CD4-positive, alpha-beta T cell treated with Interleukin-17A for 1 hour (primary cell): ENCODE measurements around the gene KLK13.

Source experiments
- DNase-seq: peaks from one replicate; pipeline ENCODE4 v3.0.0-alpha.2; 2020

KLK13 gene

DNA sequence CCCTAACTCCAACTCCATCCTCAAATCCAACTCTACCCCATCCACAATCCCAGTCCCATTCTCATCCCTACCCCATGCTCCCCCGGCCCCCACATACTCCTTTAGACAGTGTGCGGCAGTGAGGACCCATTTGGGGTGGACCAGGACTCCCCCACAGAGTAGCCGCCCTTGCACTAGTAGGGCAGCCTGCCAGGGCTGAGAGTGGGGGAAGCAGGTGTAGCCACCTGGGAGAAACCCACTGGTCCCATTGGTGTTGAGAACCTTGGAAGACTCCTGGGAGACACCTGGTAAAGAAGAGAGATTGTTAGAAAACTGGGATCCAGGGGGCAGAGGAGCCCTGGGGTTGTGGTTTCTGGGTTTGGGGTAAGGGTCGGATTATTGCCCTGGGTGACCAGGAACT is 4.6 kb downstream of the KLK13 start:
- no peak for DNase-seq

DNA sequence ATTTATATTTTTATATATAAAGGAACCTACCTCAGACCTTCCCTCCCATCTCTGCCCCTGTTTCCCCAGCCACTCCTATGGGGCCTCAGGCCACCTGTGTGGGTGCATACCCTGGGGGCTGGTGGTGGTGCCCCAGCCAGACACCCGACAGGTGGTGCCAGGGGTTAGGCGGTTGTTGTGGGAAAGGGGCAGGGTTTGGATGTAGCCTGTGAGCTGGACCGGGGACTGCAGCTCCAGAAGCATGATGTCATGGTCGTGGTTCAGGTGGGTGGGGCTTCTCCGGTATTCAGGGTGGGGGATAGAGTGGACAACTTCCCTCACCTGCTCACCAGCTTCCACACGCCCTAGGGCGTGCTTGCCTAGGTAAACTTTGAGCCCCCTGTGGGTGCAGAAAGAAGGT is 5.2 kb downstream of the KLK13 start:
- no peak for DNase-seq

DNA sequence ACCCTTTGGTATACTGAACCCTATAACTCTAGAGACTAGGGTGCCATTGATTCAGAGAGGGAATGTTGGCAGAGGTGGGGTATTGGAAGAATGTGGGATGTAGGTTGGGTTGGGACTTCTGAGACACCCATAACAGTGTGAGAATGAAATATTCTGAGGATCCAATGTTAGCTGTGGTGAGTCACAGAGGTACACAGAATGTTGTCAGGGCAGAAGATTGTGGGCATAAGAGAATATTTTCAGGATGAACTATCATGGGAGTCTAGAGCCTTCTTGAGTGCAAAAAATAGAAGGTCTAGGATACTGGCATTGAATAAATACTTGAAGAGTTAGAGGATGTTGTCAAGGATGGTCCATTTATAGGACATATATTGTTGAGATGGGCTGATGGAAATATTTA is 9.0 kb downstream of the KLK13 start:
- DNase-seq, result no peak

DNA sequence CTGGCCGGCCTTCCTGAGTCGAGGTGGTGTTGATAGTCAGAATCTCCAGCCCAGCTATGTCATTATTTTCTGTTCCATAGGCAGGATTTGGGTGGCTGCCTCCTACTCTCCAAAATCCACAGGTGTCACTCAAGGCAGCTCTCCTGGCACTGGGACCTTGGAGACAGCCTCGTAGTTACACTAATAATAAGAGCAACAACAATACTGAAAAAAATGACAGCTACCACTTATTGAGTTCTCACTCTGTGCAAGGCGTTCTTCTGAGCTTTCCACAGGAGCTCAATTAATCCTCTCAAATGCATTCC is 17.9 kb downstream of the KLK13 start:
- DNase-seq, result no peak

DNA sequence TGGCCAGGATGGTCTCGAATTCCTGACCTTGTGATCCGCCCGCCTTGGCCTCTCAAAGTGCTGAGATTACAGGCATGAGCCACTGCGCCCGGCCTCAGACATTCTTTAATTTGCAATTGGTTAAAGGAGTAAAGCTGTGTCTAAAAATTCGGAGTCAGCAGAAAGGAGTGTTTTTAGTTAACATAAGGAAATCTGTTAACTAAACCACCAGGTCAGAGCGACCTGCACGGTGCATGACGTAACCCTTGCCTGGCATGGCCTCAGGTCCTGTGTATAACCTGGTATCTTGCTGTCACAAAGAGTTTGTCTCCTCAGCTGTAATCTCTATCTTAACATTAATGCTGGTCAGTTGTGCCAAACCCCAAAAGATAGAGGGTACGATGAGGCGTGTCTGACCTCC is 20.6 kb downstream of the KLK13 start:
- DNase-seq, result no peak

DNA sequence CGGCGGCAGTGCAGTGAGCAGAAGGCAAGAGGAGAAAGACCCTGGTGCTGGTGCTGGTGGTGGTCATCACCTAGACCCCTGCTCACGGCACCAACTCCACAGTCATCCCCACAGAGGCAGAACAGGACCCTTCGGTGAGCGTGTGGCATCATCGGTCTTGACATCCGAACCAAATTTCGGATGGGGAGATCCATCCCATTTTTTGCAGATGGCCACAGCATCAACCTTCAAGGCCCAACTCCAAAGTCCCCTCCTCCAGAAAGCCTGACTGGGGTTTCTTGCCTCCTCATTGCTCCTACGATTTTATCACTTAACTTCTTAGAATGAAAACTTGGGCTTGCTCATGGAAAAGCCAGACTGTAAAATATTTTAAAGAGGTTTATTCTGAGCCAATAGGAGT is 21.4 kb downstream of the KLK13 start:
- DNase-seq, result no peak

DNA sequence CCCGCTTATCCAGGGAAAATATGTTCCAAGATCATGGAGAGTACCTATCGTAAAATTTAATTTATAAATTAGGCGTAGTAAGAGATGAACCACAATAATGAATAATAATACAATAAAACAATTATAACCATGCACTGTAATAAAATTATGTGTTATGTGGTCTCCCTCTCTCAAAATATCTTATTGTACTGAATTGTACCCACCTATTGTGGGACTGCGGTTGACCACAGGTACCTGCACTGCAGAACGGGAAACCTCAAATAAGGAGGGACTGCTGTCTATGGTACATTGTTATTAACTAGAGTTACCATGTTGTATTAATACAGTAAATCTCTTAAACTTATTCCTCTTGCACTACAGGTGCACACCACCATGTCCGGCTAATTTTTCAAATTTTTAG is 24.7 kb downstream of the KLK13 start:
- no peak for DNase-seq

DNA sequence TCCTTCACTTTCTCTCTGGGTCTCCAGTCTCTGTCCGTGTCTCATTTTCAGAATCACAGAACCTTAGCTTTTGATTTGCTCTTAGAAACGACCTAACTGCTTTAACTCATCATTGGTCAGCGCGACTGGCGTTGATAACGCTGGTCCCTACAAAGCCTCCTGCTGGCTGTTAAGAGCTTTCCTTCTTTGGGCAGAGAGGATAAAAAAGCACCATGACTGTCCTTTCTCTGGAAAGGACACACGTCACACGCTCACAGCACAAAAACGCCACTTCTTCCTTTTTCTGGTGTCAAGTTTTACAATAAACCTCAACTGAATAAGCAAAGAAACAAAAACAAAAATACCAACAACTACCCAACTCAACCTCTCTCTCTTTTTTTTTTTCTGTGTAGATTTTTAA is 28.4 kb downstream of the KLK13 start:
- DNase-seq, result no peak

DNA sequence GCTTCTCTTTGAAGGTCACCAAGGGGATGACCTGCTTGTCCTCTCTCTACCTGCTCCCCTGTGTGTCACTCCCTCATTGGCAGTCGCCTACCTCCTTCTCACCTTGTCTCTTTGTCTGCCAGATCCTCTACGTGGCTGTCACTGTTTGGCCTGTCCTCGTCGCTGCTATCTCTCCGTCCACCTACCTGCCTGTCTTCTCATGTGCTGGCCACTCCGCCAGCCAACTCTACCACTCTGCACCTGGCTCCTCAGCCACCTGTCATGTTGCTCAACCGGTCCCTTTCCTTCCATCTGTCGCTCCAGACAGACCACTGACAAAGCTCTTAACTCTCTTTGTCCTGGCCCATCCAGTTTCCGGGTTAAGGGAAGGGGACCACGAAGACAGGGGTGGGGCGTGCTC is 30.2 kb downstream of the KLK13 start, which contains the start of gene KLK12:
KLK12 (minus strand) TSS at position 299 of the 400 bp plus-strand sequence. CDS start 381 bp downstream, outside the sequence.
- DNase-seq, result no peak

DNA sequence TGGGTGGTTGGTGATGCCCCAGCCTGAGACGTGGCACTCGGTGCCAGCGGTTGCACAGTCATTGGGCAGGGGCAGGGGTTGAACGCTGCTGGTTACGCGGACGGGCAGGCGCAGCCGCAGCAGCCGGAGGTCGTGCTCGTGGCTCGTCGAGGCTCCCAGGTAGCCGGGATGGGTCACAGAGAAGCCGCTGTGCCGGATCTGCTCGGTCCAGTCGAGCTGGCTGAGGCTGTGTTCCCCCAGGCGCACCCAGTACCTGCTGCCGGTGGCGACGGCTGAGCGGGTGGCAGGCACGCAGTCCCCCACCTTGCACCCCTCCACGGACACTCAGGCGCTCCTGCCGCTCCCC is 33.0 kb downstream of the KLK13 start:
- no peak for DNase-seq

DNA sequence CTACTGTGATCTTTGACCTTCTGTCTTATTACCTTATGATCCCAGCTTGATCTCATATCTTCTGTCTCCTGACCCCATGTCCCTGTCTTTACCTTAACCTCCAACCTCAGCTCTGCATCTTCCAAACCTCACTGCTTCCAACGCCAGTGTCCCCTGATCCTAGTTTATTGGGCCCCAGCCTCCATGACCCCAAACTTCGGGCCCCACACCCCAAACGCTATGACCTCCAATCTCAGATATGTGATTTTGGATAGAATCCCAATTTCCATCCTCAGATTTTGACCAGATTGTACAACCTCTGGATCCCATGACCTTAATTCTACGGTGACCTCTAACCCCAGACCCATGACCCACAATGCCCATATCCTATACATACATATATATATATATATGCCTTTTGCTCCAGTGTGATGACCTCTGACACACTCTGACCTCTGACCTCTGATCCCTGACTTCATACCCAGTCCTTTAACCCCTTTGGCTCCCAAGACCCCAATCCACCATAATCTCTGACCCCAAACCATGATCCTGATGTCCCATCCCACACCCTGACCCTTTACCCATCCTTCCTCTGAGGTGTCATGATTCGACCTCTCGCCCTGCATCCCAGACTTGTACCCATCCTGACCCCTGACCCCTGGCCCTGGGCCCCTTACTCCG is 33.5 kb downstream of the KLK13 start:
- no peak for DNase-seq

DNA sequence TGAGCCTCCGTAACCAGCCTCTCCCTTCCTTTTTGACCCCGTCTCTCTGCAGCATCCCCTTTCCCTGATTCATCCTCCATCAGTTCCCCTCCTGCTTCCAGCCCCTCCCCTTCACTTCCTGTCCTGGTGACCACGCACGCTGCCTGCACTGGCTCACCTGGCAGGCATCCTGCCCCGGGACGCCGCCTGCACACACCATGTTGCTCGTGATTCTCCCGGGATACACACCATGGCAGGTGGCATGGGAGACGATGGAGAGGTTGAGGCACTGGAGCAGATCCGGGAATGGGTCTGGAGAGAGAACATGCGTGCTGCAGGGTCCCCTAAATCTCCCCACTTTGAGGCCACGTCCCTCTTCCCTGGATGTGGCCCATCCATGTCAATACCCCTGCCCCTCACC is 34.3 kb downstream of the KLK13 start:
- no peak for DNase-seq

DNA sequence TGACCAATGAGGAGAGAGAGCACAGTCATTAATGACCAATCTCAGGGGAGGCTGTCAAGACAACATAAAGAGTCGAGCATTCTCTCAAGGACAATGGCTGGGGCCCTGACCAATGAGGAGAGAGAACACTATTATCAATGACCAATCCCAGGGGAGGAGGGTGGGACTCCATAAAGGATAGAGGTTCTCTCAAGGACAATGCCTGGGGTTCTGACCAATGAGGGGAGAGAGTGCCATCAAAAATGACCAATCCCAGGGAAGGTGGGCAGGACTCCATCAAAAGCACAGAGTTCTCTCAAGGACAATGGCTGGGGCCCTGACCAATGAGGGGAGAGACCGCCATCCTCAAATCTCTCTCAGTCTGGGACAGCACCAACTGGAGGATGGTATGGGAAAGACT is 35.2 kb downstream of the KLK13 start:
- no peak for DNase-seq

DNA sequence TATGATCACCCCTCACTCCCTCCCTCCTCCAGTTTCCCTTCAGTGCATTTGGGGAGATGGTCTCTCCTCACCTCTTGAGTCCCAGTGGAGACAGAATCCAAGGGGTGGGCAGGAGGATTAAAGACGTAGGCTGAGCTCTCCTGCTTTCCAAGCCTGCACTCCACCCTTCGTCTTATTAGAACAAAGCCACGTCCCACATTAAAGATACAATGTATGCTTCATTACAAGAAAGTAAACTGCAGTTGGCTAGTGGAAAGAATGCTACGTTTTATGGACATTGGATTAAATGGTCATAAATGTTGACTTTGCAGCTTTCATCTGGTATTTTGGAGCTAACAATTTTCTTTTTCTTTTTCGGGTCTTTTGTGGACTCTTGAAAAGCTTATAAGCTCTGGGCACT is 37.0 kb downstream of the KLK13 start:
- no peak for DNase-seq

DNA sequence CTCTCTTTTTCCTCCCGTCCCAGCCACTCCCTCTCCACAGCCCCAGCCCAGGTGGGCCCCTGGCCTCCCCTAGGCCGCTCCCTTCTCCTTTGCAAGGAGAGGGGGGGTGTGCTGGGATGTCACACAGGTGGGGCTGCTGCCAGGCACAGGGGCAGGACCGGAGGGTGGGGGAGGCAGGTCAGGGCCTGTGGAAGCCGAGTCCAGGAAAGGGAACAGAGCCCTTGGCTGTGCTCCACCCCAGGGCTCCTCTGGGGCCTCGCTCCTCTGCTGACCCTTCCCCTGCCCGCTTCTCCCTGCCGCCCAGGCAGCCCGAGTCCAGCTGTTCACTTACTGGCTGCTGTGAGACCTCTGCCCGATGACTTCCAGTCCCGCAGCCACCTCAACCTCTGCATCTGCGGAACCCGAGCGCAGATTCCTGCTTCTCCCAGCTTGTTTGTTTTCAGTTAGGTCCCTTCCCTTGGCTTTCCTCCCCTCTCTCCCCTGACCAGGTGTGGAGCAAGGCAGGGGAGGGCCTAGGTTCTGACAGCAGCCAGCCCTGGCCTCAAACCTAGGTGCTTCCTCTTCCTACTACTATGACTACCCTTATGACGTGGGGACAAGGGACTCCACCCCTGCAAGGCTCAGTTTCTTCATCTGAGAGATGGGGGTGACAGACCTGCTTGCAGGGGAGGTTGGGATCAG is 37.6 kb downstream of the KLK13 start:
- no peak for DNase-seq

DNA sequence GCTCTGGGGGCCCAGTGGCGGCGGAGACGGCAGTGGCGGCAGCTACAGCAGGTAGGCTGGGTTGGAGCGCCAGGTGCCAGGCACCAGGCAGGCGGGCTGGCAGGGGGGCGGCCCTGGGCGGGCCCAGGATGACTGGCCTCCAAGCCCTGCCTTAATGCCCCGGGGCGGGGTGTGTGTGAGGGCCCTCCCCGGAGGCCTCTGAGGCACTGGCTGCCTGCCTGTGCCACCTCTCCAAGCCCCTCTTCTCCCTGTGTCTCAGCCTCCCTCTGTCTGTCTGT is 38.4 kb downstream of the KLK13 start, which contains the start of gene KLK11:
KLK11 (minus strand) TSS at position 63 of the 278 bp plus-strand sequence. CDS start 985 bp downstream, outside the sequence.
- no peak for DNase-seq

DNA sequence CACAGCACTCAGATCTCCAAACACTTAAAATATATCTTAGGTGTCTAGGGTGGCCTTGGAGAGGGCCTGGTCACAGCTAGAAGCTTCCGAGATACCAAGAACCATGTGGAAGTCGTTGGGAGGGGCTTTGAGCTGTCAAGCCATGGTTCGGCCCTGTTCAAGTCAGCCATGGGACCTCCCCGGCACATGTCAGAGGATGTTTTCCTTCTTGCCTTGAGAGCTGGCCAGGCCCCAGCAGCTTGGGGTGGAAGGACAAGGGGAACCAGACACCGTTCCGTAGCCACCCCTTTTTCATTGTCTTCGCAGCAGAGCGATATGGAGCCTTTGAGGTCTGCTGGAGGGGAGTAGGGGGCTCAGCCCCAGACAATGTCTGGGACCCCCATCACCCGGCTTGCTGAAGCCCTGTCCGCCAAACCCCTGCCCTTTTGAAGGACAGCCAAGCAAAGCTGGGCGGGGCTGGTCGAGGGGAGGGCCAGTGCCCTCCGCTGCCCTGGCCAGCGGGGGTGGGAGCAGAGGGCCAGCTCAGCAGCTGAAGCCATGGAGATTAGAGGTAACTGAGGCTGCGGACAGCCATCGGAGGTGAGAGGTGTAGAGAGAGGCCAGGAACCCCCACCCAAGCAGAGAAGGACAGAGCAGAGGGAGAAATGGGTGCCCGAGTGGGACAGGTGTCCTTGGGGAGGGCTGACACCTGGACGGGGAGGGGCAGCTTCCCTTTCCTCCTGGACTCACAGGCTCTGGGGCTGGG is 38.9 kb downstream of the KLK13 start:
- DNase-seq, result no peak

DNA sequence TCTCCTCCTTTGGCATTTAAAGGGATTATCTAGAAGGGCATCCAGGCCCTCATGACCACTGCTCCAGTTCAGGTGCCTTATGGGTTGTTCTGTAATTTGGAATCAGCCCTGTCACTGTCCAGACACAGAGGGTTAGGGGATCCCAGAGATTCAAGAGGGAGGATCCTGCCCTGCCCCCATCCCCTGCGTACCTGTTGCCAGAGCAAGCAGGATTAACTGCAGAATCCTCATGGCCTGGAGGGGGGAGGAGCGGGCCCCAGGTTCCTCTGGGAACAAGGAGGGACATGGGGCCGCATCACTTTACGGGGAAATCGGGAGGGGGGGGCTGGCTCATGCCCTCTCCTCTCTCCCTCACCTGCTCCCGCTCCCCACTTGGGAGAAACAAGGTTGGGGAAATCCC is 39.5 kb downstream of the KLK13 start:
- no peak for DNase-seq

DNA sequence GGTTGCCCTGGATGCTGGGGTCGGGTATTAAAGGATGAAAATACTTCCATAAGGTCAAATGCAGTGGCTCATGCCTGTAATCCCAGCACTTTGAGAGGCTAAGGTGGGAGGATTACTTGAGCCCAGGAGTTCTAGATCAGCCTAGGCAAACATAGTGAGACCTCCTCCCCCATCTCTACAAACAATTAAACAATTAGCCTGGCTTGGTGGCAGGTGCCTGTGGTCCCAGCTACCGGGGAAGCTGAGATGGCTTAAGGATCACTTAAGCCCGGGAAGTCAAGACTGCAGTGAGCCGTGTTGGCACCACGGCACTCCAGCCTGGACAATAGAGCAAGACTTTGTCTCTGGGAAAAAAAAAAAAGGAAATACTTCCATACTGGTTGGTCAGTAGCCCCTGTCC is 40.0 kb downstream of the KLK13 start:
- DNase-seq, result no peak

DNA sequence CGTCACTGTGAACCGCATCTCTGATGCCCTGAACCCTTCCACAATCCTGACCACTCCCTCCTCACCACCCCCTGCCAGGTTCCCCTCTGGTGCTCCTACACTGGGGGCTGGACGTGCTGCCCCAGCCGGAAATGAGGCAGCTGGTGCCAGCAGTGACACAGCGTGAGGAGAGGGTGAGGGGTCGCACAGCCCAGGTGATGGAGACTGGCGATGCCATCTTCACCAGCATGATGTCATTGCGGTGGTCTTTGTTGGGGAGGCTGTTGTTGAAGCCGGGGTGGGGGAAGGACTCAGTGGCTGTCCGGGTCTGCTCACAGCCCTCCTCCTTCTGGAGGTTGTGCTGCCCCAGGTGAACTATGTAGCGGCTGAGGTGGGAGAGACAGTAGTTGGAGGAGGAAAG is 40.9 kb downstream of the KLK13 start:
- no peak for DNase-seq

DNA sequence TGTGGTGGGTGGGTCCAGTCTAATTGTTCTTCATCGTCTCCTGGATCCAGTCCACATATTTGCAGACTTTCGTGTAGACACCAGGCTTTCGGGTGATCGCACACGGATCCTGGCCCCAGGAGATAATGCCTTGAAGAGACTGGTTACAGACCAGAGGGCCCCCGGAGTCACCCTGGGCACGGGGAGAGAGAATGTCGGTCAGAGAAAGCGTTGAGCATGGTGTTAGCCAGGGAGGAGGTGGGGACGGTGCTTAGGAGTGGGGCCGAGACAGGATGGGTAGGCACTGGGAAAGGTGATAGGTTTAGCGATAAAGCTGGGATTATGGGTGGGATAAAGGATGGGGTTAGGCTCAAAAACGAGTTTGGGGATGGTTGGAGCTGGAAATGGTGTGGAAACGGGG is 42.4 kb downstream of the KLK13 start:
- no peak for DNase-seq

DNA sequence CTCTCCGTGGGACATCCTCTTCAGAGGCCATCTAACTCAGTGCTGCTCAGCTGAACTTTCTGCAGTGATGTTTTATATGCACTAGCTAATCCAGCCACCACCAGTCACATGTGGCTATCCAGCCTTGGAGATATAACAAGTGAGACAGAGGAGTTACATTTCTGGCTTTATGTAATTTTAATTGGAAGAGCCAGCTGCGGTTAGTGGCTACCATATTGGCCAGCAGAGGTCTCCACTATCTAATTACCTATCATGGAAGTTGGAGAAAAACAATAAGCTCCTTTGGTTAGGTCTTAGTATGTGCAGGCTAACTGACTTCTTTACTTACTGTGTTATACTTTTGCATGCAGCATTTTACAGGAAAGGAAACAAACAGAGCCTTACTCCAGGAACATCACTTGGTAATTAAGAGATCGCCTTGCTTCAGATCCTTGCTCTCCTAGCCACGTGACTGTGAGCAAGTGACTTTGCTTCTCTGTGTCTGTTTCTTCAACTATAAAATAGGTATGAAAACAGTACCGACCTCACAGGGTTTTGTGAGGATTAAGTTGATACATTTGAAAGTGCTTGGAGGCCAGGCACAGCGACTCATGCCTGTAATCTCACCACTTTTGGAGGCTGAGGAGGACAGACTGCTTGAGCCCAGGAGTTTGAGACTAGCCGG is 43.8 kb downstream of the KLK13 start:
- DNase-seq, result peak; percentile 31

DNA sequence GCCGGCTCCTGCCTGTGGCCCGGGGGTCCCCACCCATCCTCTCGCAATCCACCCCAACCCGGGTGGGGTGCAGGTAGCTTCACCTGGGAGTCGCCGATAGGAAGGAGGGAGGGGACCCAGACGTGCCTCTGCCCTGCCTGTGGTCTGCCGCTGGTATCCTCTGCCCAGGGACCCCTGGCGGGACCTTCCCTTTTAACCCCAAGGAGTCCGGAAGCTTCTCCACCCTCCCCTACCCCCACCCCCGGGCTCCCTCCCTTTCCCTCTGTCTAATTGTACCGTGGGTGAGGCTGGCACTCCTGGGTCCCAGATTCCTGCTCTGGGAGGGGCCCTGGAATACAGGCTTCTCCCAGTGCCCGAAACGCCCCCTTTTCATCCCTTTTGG is 45.4 kb downstream of the KLK13 start, which contains the start of gene KLK10:
KLK10 (minus strand) TSS at position 166 of the 382 bp plus-strand sequence. CDS start 579 bp downstream, outside the sequence.
- DNase-seq, result no peak
